D721Med (cell line): ENCODE results near the gene ARID1A.

Experiments
- DNase-seq: peaks from one replicate; pipeline ENCODE4 v3.0.0; 2011; ENCODE audit warnings: low spot score; ENCODE audit not compliant: insufficient read length
- FAIRE-seq: peaks from 2 replicates; lab custom pipeline; 2011; peaks lifted over from hg19 to GRCh38; lab: Jason Lieb, UNC
- TF ChIP-seq, protein P1 (sequence below): IDR thresholded peaks from 2 replicates; pipeline ENCODE4 v1.5.1; 2012; ENCODE audit warnings: mild to moderate bottlenecking, control low read depth; ENCODE audit not compliant: insufficient read depth; ENCODE audit errors: missing control alignments

ARID1A gene

DNA sequence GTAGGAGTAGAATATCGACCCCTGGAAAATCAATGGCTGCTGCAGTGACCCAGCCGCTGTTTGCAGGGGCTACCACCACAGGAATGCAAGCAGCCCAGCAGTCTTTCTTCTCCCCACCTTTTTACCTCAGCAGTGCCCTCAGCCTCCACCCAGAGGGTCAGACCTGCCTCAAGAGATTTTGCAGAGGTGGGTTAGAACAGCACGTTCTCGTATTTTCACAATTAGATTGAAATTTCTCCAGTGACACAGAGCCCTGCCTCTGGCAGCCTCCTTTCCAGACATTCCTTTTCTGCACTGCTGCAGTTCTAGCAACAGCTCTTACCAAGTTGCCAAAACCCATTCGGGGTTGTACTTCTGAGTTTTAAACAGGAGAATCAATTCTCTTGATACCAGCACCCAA is 53.6 kb downstream of the ARID1A start:
- TF ChIP-seq, protein P1, sequence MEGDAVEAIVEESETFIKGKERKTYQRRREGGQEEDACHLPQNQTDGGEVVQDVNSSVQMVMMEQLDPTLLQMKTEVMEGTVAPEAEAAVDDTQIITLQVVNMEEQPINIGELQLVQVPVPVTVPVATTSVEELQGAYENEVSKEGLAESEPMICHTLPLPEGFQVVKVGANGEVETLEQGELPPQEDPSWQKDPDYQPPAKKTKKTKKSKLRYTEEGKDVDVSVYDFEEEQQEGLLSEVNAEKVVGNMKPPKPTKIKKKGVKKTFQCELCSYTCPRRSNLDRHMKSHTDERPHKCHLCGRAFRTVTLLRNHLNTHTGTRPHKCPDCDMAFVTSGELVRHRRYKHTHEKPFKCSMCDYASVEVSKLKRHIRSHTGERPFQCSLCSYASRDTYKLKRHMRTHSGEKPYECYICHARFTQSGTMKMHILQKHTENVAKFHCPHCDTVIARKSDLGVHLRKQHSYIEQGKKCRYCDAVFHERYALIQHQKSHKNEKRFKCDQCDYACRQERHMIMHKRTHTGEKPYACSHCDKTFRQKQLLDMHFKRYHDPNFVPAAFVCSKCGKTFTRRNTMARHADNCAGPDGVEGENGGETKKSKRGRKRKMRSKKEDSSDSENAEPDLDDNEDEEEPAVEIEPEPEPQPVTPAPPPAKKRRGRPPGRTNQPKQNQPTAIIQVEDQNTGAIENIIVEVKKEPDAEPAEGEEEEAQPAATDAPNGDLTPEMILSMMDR, result no peak
- DNase-seq, result no peak
- no peak for FAIRE-seq

DNA sequence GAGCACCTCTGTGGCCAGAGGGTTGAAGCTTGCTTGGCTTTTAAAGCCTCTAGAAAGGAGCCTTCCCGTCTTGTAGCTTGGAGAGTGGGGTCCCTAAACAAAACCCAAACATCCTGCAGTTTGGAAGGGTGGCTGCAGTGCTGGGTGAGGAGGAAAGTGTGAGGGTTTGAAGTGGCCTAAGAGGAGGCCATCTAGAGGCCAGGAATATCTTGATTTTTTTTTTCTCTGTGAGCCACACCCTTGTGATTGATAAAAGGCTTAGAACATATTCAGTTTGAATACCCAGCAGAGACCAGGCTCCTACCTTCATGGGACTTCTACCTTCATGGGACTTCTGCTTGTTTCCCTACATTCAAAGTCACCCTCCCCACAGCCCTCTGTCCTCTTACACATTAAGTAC is 54.6 kb downstream of the ARID1A start:
- FAIRE-seq (no peak), DNase-seq (no peak)
- TF ChIP-seq, protein P1, result no peak

DNA sequence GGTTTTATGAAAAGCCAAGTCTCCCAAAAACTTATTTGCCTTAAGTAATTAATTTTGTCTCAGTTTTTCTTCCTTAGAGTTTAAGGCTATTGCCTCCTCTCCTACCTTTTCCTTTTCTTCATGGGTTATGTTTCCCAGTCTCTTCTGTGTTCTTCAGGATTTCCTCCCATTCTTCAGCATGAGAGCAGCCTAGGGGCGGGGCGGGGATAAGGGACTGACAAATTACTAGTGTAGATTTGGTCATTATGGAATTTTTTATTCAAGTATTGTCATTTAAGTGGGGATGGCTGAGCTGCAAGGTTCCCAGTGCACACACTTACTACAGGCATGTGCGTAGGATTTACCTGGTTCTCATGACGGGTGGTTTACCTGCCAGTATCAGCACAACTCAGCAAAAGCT is 56.7 kb downstream of the ARID1A start:
- FAIRE-seq (no peak), DNase-seq (no peak)
- TF ChIP-seq, protein P1, result no peak

DNA sequence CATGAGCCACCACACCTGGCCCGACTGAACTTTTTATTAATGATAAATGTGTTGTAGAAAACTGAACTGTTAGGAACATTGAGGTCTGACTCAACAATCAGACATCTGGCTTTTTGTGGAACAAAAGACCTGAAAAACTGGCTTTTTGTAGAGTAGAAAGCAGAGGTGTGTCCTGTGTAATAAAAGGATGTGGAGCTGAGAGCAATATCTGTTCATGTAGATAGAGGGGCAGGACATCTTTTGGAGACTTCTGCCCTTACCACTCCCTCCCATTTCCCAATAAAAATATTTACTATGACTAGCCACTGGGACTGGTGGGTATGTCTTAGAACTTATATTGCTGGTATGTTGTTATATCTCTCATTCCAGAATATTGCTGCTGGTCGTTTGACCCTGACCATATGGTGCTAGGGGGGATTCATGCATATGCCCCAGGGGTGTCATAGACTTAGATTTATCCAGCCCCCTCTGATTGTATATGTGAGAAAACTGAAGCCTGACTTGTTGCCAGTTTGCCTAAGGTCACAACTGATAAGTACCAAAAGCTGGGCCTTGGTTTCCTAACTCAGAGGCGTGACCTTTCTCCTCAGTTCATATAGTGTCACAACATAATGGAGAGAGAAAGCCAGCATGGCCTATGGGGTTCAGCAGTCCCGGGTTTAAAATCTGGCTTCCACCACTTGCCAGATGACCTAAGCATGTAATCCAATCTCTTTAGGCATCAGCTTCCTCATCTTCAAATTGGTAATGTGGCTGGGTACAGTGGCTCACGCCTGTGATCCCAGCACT is 58.5 kb downstream of the ARID1A start:
- FAIRE-seq (no peak), DNase-seq (no peak)
- TF ChIP-seq, protein P1, result no peak

DNA sequence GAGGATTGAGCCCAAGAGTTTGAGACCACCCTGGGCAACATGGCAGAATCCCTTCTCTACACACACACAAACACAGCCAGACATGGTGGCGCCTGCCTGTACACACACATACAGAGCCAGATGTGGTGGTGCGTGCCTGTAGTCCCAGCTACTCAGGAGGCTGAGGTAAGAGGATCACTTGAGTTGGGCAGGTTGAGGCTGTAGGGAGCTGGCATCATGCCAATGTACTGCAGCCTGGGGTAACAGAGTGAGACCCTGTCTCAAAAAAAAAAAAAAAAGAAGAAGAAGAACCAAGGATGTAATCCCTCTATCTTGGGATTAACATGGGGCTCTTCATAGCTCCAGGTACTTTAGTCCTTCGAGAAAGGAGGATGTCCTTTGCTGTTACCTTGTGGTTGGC is 62.5 kb downstream of the ARID1A start:
- FAIRE-seq (no peak), DNase-seq (no peak)
- TF ChIP-seq, protein P1, result no peak

DNA sequence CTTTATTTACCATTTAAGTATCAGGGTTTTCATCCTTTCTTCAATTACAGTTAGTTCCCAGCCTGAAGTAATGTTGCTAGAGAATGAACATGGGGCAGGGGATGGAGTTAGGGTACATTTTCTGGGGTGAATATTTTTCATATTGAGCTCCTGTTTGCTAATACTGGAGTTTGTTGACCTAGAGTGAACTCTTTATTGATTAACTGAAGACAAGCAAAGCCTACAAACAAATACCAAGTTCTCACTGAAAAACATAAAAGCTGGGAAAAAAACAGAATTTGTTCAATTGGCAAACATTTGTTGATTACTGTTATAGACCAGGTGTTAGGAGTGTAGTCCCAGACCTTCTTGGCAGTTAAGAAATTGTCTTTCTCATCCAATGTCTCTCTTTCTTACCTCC is 63.7 kb downstream of the ARID1A start:
- TF ChIP-seq, protein P1, result no peak
- FAIRE-seq (no peak), DNase-seq (no peak)

DNA sequence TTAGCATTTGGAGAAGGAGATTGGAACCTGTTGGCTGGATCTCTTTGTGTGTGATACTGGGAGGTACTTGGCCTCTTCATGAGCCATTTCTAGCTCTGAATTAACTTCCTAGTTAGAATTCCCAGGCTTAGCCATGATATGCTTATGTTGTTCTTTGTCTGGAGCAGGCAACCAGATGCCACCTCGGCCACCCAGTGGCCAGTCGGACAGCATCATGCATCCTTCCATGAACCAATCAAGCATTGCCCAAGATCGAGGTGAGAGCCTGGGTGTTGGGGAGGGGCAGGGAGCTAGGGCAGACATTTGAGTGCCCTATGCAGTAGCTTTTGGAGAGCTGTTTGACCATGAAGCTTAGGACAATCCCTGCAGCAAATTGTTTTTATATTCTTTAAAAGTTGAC is 65.4 kb downstream of the ARID1A start:
- FAIRE-seq (no peak), DNase-seq (no peak)

More for the DNA sequence above, 65.4 kb downstream of the ARID1A start:
- TF ChIP-seq, protein P1, result no peak
